ENCODE results near the gene FNIP2.

DNA sequence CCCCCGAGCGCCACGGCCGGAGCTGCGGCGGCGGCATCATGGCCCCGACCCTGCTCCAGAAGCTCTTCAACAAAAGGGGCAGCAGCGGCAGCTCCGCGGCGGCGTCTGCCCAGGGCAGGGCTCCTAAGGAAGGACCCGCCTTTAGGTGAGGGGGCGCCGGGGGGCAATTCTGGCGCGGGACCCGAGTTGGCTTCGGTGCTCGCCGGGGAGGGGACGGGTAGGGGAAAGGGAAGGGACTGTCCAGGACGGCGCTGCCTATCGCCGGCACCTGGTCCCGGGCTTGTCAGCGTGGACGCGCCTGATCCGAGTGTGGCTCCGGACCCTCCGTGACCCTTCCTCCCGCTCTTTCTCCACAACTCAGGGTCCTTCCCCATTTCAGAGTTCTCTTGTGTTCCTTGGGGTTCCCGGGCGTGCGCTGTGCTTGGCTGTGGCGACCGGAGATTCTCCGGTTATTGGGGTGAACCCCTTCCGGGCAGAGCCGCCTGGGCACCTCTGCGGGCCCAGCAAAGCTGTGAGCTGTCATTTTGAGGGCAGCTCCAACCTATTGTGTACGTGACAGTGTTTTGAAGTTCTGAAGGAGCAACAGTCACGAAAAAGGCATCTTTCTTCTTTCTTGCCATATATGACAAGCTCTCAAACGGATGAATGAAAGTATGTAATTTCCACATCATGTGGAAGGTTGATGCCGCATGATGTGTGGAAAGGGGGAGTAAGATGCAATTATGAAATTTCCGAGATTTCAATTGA, 522 bp downstream of the FNIP2 start:
- TF ChIP-seq BHLHE40 (IDR thresholded peaks at IDR 0.05; ENCODE audit: borderline replicate concordance in 1 of 2, low read depth in 2 of 2, low read length in 1 of 2) (no peak), EP300 (IDR thresholded peaks at IDR 0.05; ENCODE audit: borderline replicate concordance in 1 of 2, control insufficient read depth in 1 of 2, low read depth in 2 of 2, low read length in 2 of 2) (no peak), ZNF622 (IDR thresholded peaks at IDR 0.05) (no peak), FOXM1 (IDR thresholded peaks at IDR 0.05; ENCODE audit: low read depth, low read length) (no peak), SIN3A (IDR thresholded peaks at IDR 0.05; ENCODE audit: low read depth, low read length) (no peak), MEF2A (IDR thresholded peaks at IDR 0.05; ENCODE audit: insufficient read depth, low read depth, low read length) (no peak), HDAC6 (IDR thresholded peaks at IDR 0.05; ENCODE audit: unreplicated experiment) (no peak), YY1 (IDR thresholded peaks at IDR 0.05; ENCODE audit: low read depth, low read length) (no peak), POLR2A (IDR thresholded peaks at IDR 0.05; ENCODE audit: low read depth, low read length) (no peak; the same call in 1 of the 2 replicates)
- TF ChIP-seq, protein P1, sequence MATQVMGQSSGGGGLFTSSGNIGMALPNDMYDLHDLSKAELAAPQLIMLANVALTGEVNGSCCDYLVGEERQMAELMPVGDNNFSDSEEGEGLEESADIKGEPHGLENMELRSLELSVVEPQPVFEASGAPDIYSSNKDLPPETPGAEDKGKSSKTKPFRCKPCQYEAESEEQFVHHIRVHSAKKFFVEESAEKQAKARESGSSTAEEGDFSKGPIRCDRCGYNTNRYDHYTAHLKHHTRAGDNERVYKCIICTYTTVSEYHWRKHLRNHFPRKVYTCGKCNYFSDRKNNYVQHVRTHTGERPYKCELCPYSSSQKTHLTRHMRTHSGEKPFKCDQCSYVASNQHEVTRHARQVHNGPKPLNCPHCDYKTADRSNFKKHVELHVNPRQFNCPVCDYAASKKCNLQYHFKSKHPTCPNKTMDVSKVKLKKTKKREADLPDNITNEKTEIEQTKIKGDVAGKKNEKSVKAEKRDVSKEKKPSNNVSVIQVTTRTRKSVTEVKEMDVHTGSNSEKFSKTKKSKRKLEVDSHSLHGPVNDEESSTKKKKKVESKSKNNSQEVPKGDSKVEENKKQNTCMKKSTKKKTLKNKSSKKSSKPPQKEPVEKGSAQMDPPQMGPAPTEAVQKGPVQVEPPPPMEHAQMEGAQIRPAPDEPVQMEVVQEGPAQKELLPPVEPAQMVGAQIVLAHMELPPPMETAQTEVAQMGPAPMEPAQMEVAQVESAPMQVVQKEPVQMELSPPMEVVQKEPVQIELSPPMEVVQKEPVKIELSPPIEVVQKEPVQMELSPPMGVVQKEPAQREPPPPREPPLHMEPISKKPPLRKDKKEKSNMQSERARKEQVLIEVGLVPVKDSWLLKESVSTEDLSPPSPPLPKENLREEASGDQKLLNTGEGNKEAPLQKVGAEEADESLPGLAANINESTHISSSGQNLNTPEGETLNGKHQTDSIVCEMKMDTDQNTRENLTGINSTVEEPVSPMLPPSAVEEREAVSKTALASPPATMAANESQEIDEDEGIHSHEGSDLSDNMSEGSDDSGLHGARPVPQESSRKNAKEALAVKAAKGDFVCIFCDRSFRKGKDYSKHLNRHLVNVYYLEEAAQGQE (IDR thresholded peaks at IDR 0.05; ENCODE audit: low read depth, low read length) = no peak

Measured in GM12878 (cell line).